Pons (tissue), 1 donor: ENCODE data around the gene USP17L21.
"Not testable (repeated sequence)": the region's sequence is repeated elsewhere in the genome, so short reads cannot be mapped to it uniquely, and the experiment has no call there.

Experiments
- DNase-seq: peaks from one replicate; pipeline ENCODE4 v3.0.0-alpha.2; 2016; ENCODE audit warnings: low spot score

Gene USP17L21

DNA sequence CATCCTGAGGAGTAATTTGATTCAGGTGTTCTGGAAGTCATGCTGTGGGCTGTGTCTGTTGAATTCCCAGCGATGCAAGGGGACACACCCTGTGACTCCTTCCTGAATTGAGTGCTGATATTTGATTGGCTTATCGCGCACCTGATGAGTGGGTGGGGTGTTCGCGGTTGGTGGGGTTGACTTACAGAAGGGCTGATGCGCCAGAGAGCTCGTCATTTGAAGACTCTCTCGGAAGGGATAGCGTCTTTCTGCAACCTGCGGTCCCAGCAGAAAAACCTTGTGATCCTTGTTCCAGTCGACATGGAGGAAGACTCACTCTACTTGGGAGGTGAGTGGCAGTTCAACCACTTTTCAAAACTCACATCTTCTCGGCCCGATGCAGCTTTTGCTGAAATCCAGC is at the start of gene USP17L21:
TSS of gene USP17L21 (plus strand) at position 301 of the 400 bp plus-strand sequence. CDS start at position 301, 0 bp downstream.
- not testable (repeated sequence) for DNase-seq

DNA sequence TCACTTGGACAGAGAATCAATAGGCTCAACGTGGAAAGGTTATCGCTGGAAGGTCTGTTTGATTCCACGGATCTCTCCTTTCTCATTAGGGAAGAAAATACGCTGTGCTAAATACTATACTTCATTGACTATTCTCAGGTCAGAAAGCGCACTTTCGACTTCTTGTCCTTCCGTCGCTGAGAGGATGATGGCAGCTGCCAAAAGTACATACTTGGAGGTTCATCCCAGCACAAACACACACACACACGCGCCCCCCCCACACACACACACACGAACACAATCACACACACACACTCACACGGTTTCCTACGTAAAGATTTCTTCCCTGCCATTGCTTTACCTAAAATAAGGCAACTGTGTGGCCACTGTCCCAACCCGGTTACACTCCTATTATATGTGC is 48.0 kb upstream of the USP17L21 start:
- not testable (repeated sequence) for DNase-seq

- not testable (repeated sequence) for DNase-seq
Measured at GRCh38 chr4:9215105-9215504, 47.6 kb upstream of the USP17L21 start, which contains the start of gene USP17L11. TSS of gene USP17L11 (plus strand) at chr4:9215405. CDS start at chr4:9215405, 0 bp downstream.

DNA sequence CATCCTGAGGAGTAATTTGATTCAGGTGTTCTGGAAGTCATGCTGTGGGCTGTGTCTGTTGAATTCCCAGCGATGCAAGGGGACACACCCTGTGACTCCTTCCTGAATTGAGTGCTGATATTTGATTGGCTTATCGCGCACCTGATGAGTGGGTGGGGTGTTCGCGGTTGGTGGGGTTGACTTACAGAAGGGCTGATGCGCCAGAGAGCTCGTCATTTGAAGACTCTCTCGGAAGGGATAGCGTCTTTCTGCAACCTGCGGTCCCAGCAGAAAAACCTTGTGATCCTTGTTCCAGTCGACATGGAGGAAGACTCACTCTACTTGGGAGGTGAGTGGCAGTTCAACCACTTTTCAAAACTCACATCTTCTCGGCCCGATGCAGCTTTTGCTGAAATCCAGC is 42.8 kb upstream of the USP17L21 start, which contains the start of gene USP17L12:
TSS of gene USP17L12 (plus strand) at position 301 of the 400 bp plus-strand sequence. CDS start at position 301, 0 bp downstream.
- DNase-seq, result not testable (repeated sequence)

- not testable (repeated sequence) for DNase-seq
Measured at GRCh38 chr4:9224596-9224995, 38.1 kb upstream of the USP17L21 start, which contains the start of gene USP17L13. TSS of gene USP17L13 (plus strand) at chr4:9224896. CDS start at chr4:9224896, 0 bp downstream.

DNA sequence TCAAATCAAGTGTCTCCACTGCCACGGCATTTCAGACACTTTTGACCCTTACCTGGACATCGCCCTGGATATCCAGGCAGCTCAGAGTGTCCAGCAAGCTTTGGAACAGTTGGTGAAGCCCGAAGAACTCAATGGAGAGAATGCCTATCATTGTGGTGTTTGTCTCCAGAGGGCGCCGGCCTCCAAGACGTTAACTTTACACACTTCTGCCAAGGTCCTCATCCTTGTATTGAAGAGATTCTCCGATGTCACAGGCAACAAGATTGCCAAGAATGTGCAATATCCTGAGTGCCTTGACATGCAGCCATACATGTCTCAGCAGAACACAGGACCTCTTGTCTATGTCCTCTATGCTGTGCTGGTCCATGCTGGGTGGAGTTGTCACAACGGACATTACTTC is 32.4 kb upstream of the USP17L21 start:
- not testable (repeated sequence) for DNase-seq

DNA sequence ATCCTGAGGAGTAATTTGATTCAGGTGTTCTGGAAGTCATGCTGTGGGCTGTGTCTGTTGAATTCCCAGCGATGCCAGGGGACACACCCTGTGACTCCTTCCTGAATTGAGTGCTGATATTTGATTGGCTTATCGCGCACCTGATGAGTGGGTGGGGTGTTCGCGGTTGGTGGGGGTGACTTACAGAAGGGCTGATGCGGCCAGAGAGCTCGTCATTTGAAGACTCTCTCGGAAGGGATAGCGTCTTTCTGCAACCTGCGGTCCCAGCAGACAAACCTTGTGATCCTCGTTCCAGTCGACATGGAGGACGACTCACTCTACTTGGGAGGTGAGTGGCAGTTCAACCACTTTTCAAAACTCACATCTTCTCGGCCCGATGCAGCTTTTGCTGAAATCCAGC is 28.6 kb upstream of the USP17L21 start, which contains the start of gene USP17L15:
TSS of gene USP17L15 (plus strand) at position 301 of the 400 bp plus-strand sequence. CDS start at position 301, 0 bp downstream.
- not testable (repeated sequence) for DNase-seq

- DNase-seq, result not testable (repeated sequence)
Measured at GRCh38 chr4:9238461-9238860, 24.2 kb upstream of the USP17L21 start.

GRCh38 chr4:9243579-9243978 is 19.1 kb upstream of the USP17L21 start, which contains the start of gene USP17L17:
TSS of gene USP17L17 (plus strand) at chr4:9243879. CDS start at chr4:9243879, 0 bp downstream.
- not testable (repeated sequence) for DNase-seq

DNA sequence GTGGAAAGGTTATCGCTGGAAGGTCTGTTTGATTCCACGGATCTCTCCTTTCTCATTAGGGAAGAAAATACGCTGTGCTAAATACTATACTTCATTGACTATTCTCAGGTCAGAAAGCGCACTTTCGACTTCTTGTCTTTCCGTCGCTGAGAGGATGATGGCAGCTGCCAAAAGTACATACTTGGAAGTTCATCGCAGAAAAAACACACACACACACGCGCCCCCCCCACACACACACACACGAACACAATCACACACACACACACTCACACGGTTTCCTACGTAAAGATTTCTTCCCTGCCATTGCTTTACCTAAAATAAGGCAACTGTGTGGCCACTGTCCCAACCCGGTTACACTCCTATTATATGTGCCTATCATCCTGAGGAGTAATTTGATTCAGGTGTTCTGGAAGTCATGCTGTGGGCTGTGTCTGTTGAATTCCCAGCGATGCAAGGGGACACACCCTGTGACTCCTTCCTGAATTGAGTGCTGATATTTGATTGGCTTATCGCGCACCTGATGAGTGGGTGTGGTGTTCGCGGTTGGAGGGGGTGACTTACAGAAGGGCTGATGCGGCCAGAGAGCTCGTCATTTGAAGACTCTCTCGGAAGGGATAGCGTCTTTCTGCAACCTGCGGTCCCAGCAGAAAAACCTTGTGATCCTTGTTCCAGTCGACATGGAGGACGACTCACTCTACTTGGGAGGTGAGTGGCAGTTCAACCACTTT is 14.6 kb upstream of the USP17L21 start, which contains the start of gene USP17L18:
TSS of gene USP17L18 (plus strand) at position 678 of the 728 bp plus-strand sequence. CDS start at position 678, 0 bp downstream.
- peak; percentile 0 for DNase-seq

GRCh38 chr4:9253078-9253477 is 9.6 kb upstream of the USP17L21 start, which contains the start of gene USP17L19:
TSS of gene USP17L19 (plus strand) at chr4:9253378. CDS start at chr4:9253378, 0 bp downstream.
- DNase-seq, result not testable (repeated sequence)

DNA sequence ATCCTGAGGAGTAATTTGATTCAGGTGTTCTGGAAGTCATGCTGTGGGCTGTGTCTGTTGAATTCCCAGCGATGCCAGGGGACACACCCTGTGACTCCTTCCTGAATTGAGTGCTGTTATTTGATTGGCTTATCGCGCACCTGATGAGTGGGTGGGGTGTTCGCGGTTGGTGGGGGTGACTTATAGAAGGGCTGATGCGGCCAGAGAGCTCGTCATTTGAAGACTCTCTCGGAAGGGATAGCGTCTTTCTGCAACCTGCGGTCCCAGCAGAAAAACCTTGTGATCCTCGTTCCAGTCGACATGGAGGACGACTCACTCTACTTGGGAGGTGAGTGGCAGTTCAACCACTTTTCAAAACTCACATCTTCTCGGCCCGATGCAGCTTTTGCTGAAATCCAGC is 4.8 kb upstream of the USP17L21 start, which contains the start of gene USP17L20:
TSS of gene USP17L20 (plus strand) at position 301 of the 400 bp plus-strand sequence. CDS start at position 301, 0 bp downstream.
- not testable (repeated sequence) for DNase-seq

DNA sequence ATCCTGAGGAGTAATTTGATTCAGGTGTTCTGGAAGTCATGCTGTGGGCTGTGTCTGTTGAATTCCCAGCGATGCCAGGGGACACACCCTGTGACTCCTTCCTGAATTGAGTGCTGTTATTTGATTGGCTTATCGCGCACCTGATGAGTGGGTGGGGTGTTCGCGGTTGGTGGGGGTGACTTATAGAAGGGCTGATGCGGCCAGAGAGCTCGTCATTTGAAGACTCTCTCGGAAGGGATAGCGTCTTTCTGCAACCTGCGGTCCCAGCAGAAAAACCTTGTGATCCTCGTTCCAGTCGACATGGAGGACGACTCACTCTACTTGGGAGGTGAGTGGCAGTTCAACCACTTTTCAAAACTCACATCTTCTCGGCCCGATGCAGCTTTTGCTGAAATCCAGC is 4.6 kb downstream of the USP17L21 start, which contains the start of gene USP17L22:
TSS of gene USP17L22 (plus strand) at position 301 of the 400 bp plus-strand sequence. CDS start at position 301, 0 bp downstream.
- DNase-seq, result not testable (repeated sequence)

GRCh38 chr4:9271719-9272118 is 9.0 kb downstream of the USP17L21 start:
- not testable (repeated sequence) for DNase-seq
